GM12875 (cell line): ENCODE results near the gene CNIH3.

ENCODE experiments used
- H3K4me3 ChIP-seq: one replicate; pipeline ENCODE4 v1.5.1; 2011; ENCODE audit warnings: low read depth, low read length, control low read depth
- CTCF ChIP-seq: IDR thresholded peaks from 2 replicates; pipeline ENCODE4 v1.5.1; 2011; ENCODE audit warnings: low read depth, mild to moderate bottlenecking, control low read depth, inconsistent platforms, low read length, moderate library complexity, borderline replicate concordance; ENCODE audit not compliant: insufficient read depth

CNIH3 gene

GRCh38 chr1:224623310-224623714 lies 7.2 kb downstream of the CNIH3 start:
- no peak overlapping the region for H3K4me3 ChIP-seq
- no peak for TF ChIP-seq CTCF

GRCh38 chr1:224623743-224624333 lies 7.7 kb downstream of the CNIH3 start:
- no peak overlapping the region for H3K4me3 ChIP-seq
- TF ChIP-seq CTCF = no peak

- no peak for TF ChIP-seq CTCF
- no peak overlapping the region for H3K4me3 ChIP-seq
These were observed 8.3 kb downstream of the CNIH3 start for GRCh38 chr1:224624432-224624831.

- no peak overlapping the region for H3K4me3 ChIP-seq
These were observed 9.9 kb downstream of the CNIH3 start for GRCh38 chr1:224626042-224626441.

GRCh38 chr1:224629965-224630364 lies 13.8 kb downstream of the CNIH3 start:
- no peak overlapping the region for H3K4me3 ChIP-seq
- no peak for TF ChIP-seq CTCF

More at GRCh38 chr1:224626042-224626441, 9.9 kb downstream of the CNIH3 start:
- TF ChIP-seq CTCF = no peak

GRCh38 chr1:224631462-224632115 lies 15.5 kb downstream of the CNIH3 start:
- TF ChIP-seq CTCF = no peak
- no peak overlapping the region for H3K4me3 ChIP-seq

GRCh38 chr1:224632381-224632871 lies 16.3 kb downstream of the CNIH3 start:
- no peak for TF ChIP-seq CTCF
- H3K4me3 ChIP-seq = no peak overlapping the region
